GM21390 (cell line): ENCODE results near the gene TUBB4A.
"Not testable (repeated sequence)": the region's sequence is repeated elsewhere in the genome, so short reads cannot be mapped to it uniquely, and the experiment has no call there.

Experiments
- ATAC-seq: cut with Tn5 transposase; IDR thresholded peaks from one replicate; pipeline ENCODE4 v1.9.1; 2021; ENCODE audit not compliant: unreplicated experiment

TUBB4A gene

GRCh38 chr19:6527893-6528543 lies 25.9 kb upstream of the TUBB4A start:
- ATAC-seq = peak; percentile 47

- ATAC-seq = no peak
Measured at GRCh38 chr19:6524311-6524710, 22.2 kb upstream of the TUBB4A start.

- ATAC-seq = no peak
Measured at GRCh38 chr19:6522712-6523111, 20.6 kb upstream of the TUBB4A start.

- ATAC-seq = peak; percentile 46
Measured at GRCh38 chr19:6521718-6522646, 19.9 kb upstream of the TUBB4A start.

GRCh38 chr19:6519289-6519688 lies 17.2 kb upstream of the TUBB4A start:
- ATAC-seq = no peak

- no peak for ATAC-seq
Measured at GRCh38 chr19:6518145-6518911, 16.2 kb upstream of the TUBB4A start.

GRCh38 chr19:6516659-6517291 lies 14.7 kb upstream of the TUBB4A start:
- peak; percentile 47 for ATAC-seq

- no peak for ATAC-seq
Measured at GRCh38 chr19:6516018-6516658, 14.0 kb upstream of the TUBB4A start.

GRCh38 chr19:6514926-6515544 lies 12.9 kb upstream of the TUBB4A start:
- ATAC-seq = no peak

GRCh38 chr19:6514089-6514488 lies 12.0 kb upstream of the TUBB4A start:
- ATAC-seq = no peak

GRCh38 chr19:6510618-6511017 lies 8.5 kb upstream of the TUBB4A start:
- no peak for ATAC-seq

- no peak for ATAC-seq
Measured at GRCh38 chr19:6509118-6509971, 7.2 kb upstream of the TUBB4A start.

GRCh38 chr19:6508028-6508771 lies 6.1 kb upstream of the TUBB4A start:
- not testable (repeated sequence) for ATAC-seq

- ATAC-seq = no peak
Measured at GRCh38 chr19:6503407-6504201, 1.5 kb upstream of the TUBB4A start.

GRCh38 chr19:6500837-6501739 lies 1.0 kb downstream of the TUBB4A start:
- ATAC-seq = no peak

GRCh38 chr19:6499052-6499790 lies 2.9 kb downstream of the TUBB4A start:
- no peak for ATAC-seq
